Breast epithelium (tissue), 3 donors: ENCODE results near the gene C6orf89.

Experiments used
- POLR2AphosphoS5 ChIP-seq, 3 donors: sonication (generic); formaldehyde crosslinking; IDR thresholded peaks; one replicate each; pipeline ENCODE4 v1.6.1; 2017; ENCODE audit warnings: antibody characterized with exemption in 3 of 3
- TF ChIP-seq, protein P1 (sequence below), 3 donors: fragments of 450-650 bp; IDR thresholded peaks; one replicate each; pipeline ENCODE4 v1.5.1; 2016 to 2017; ENCODE audit warnings: antibody characterized with exemption in 3 of 3, mild to moderate bottlenecking in 3 of 3, moderate library complexity in 3 of 3

DNA sequence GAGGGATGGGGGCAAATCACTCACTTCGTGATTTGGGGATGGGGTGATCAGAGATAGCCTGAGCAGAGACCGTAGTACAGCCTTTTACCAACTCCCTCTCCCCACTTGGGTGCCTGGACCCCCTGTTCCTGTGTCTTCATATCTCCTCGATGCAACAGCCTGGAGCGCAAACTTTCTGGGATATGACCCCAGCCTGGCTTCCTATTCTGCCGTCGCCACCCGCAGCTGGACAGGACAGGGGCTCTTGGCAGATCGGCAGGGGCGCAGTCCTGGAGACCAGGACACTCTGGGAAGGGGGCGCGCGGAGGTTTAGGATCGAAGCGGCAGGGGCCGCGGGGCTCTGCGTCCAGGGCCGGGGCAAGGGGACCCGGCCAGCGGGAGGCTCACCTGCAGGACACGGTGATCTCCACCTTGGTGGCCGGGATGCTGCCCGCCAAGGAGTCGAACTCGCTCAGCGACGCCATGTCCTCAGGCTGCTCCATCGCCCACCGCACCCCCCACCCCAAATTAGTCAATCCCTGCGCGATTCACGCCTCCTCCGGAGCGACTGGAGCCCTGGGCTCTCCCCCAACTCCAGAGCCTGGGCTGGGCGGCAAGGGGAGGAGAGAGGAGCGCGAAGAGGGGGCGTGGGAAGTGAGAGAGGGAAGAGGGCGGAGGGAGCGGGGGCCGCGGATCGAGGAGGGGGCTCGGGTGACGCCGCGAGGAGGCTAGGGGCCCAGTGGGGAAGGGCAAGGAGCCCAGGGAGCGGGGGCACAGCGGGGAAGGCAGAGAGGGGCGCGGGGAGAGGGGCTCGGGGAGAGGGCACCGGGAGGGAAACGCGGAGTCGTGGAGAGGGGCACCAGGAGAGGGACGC, 46.6 kb upstream of the C6orf89 start, which contains the start of gene CPNE5:
- no peak for TF ChIP-seq POLR2AphosphoS5 (IDR thresholded peaks at IDR 0.05)
- TF ChIP-seq, protein P1, sequence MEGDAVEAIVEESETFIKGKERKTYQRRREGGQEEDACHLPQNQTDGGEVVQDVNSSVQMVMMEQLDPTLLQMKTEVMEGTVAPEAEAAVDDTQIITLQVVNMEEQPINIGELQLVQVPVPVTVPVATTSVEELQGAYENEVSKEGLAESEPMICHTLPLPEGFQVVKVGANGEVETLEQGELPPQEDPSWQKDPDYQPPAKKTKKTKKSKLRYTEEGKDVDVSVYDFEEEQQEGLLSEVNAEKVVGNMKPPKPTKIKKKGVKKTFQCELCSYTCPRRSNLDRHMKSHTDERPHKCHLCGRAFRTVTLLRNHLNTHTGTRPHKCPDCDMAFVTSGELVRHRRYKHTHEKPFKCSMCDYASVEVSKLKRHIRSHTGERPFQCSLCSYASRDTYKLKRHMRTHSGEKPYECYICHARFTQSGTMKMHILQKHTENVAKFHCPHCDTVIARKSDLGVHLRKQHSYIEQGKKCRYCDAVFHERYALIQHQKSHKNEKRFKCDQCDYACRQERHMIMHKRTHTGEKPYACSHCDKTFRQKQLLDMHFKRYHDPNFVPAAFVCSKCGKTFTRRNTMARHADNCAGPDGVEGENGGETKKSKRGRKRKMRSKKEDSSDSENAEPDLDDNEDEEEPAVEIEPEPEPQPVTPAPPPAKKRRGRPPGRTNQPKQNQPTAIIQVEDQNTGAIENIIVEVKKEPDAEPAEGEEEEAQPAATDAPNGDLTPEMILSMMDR (IDR thresholded peaks at IDR 0.05): no peak
